ENCODE measurements around the gene DPEP1.

Gene DPEP1

DNA sequence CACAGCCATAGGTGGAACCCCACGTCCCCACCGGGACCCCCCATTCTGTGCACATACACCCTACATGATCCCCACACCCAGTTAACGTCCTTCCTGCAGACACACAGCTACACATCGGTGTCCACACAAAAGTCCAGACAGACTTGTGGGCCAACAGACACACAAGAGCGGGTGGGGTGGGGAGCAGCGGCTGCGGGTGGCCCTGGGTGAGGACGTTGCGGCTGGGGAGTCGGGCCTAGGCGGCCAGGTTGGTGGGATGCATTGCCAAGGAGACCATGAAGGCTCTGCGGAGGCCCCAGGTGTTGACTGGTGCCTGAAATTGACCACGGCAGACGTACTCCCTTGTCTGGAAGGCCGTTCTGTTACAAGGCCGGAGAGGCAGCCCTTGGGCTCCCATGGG, 8.7 kb upstream of the DPEP1 start:
- TF ChIP-seq, protein P1, sequence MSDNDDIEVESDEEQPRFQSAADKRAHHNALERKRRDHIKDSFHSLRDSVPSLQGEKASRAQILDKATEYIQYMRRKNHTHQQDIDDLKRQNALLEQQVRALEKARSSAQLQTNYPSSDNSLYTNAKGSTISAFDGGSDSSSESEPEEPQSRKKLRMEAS (IDR thresholded peaks at IDR 0.05; ENCODE audit: low read depth, low read length) = no peak
- TF ChIP-seq MYC (IDR thresholded peaks at IDR 0.05; ENCODE audit: low read depth, low read length) = no peak
- no peak for TF ChIP-seq POLR2A (IDR thresholded peaks at IDR 0.05; ENCODE audit: extremely low read depth, insufficient read length)
- TF ChIP-seq, protein P2, sequence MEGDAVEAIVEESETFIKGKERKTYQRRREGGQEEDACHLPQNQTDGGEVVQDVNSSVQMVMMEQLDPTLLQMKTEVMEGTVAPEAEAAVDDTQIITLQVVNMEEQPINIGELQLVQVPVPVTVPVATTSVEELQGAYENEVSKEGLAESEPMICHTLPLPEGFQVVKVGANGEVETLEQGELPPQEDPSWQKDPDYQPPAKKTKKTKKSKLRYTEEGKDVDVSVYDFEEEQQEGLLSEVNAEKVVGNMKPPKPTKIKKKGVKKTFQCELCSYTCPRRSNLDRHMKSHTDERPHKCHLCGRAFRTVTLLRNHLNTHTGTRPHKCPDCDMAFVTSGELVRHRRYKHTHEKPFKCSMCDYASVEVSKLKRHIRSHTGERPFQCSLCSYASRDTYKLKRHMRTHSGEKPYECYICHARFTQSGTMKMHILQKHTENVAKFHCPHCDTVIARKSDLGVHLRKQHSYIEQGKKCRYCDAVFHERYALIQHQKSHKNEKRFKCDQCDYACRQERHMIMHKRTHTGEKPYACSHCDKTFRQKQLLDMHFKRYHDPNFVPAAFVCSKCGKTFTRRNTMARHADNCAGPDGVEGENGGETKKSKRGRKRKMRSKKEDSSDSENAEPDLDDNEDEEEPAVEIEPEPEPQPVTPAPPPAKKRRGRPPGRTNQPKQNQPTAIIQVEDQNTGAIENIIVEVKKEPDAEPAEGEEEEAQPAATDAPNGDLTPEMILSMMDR (IDR thresholded peaks at IDR 0.05; ENCODE audit: low read depth, low read length) = no peak
- no peak overlapping the region for H3K4me3 ChIP-seq (ENCODE audit: low read depth, low read length)
- no peak for DNase-seq (ENCODE audit: low read depth)

DNA sequence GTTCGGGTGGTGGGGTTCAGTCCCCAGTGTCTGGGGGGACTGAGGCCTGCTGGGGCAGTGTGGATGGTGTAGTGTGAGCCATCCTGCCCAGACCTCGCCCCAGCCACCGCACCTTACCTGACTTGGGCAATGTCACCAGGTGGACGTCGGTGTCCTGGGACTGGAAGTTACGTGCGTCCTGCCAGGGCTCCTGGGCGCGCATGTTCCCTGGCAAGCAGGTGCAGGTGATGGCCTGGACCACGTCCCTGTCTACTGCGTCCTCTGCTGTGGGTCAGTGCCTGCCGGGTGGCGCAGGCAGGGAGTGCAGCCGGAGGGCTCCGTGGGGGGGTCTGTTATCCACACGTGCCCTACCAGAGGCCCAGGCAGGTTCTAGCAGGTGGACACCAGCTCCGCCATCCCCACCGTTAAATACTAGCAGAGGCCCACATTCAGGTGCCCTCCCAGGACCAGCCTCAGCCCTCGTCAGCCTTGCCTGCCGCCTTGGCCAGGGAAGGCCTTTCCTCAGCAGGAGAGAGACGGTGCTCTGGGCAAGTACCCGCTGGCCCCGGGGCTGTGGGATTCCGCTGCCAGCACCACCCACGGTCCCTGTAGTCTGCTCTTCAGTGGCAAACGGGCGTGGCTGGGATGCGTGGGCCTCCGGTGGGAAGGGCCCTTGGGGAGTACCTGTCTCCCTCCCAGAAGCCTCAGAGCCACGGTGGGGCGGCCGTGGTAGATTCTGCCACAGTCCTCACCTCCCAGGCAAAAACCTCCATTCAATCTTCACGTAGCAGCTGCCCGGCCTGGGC, 8.1 kb upstream of the DPEP1 start:
- DNase-seq (ENCODE audit: low read depth) = no peak
- no peak overlapping the region for H3K4me3 ChIP-seq (ENCODE audit: low read depth, low read length)
- TF ChIP-seq MYC (IDR thresholded peaks at IDR 0.05; ENCODE audit: low read depth, low read length) (no peak), POLR2A (IDR thresholded peaks at IDR 0.05; ENCODE audit: extremely low read depth, insufficient read length) (no peak)
- TF ChIP-seq, protein P1 (IDR thresholded peaks at IDR 0.05; ENCODE audit: low read depth, low read length) = no peak
- TF ChIP-seq, protein P2 (IDR thresholded peaks at IDR 0.05; ENCODE audit: low read depth, low read length) = no peak

DNA sequence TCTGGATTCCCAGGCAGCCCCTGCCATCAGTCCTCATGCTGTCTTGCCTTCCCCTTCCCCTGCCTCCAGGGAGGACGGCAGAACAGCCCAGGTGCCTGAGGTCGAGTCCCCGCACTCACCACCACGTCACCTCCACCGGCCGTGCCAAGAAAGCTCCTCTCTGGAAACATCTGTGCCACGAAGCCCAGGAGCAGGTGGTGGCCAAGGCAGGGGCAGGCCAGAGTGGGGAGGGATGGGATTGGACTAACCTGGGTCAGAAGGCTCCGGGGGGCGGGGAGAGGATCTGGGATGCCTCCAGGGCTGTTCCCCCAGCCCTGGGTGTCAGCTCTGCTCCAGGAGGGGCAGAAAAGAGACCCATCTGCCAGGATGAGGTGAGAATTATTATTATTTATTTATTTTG, 7.4 kb upstream of the DPEP1 start:
- TF ChIP-seq, protein P1 (IDR thresholded peaks at IDR 0.05; ENCODE audit: low read depth, low read length) = no peak
- TF ChIP-seq, protein P2 (IDR thresholded peaks at IDR 0.05; ENCODE audit: low read depth, low read length) = no peak
- DNase-seq (ENCODE audit: low read depth) = no peak
- no peak overlapping the region for H3K4me3 ChIP-seq (ENCODE audit: low read depth, low read length)

DNA sequence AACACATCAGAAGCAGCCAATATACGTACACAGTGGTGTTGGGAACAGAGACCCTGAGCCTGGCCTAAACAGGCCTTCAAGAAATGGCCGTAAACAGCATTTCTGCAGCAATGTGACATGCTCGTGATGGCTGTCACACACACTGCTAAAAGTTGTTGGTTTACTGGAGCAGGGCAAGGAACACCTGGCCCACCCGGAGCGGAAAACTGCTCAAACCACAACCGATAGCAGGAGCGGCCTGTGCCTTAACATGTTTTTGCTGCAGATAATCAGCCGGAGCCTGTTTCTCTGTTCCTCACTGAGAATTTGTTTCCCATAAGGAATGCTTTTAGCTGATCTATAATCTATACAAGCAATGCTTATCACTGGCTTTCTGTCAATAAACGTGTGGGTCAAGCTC, 6.0 kb upstream of the DPEP1 start:
- no peak overlapping the region for H3K4me3 ChIP-seq (ENCODE audit: low read depth, low read length)
- no peak for DNase-seq (ENCODE audit: low read depth)
- no peak for TF ChIP-seq POLR2A (IDR thresholded peaks at IDR 0.05; ENCODE audit: extremely low read depth, insufficient read length)

DNA sequence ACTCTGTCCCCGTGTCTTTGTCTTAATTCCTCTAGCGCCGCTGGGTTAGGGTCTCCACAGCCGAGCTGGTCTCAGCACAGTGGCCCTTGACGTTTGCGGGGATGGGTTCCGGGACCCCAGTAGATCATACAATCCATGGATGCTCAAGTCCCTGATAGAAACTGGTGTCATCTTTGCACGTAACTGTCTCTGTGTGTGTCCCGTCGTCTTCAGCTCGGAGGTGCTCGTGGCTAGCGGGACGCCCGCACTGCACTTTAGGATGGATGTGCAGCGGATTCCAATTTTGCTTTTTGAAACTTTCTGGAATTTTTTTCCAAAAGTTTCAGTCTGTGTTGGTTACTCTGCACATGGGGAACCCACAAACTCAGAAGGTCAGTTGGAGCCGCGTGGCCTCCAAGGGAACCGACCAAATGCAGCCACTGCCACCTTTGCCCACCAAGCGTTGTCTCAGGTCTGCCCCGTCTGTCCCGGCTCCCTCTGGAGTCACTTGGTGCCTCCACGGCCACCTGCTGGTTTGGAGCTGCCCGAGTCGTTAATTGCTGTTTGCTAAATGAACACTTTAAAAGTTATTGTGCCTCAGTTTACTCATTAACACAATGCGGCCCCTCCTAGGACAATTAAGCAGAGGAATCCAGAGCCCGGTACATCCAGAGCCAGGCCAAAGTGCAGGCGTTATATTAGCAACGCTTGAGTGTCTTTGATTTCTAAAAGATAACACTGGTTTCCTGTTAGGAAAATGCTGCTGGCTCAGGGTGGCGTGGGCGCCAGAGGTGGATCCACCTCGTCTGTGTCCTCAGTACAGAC, 5.3 kb upstream of the DPEP1 start:
- no peak for DNase-seq (ENCODE audit: low read depth)
- TF ChIP-seq MYC (IDR thresholded peaks at IDR 0.05; ENCODE audit: low read depth, low read length) (no peak), POLR2A (IDR thresholded peaks at IDR 0.05; ENCODE audit: extremely low read depth, insufficient read length) (no peak)
- TF ChIP-seq, protein P2 (IDR thresholded peaks at IDR 0.05; ENCODE audit: low read depth, low read length) = no peak
- TF ChIP-seq, protein P1 (IDR thresholded peaks at IDR 0.05; ENCODE audit: low read depth, low read length) = no peak
- no peak overlapping the region for H3K4me3 ChIP-seq (ENCODE audit: low read depth, low read length)

DNA sequence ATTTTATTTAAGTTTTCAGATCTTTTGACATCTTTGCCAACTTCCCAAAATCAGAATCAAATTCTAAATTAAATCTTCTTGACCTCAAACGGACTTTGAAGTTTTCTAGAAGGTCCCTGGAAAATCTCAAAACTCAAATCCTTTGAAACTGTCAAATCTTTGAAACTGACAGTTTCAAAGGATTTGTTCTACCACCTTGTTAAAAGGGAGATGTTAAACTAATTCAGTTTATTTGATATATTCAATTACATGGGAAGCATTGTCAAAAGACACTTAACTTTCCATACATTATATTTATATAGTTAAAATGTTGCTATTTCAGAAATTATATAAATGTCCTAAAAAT, 3.4 kb upstream of the DPEP1 start:
- TF ChIP-seq MYC (IDR thresholded peaks at IDR 0.05; ENCODE audit: low read depth, low read length) = no peak
- TF ChIP-seq, protein P1 (IDR thresholded peaks at IDR 0.05; ENCODE audit: low read depth, low read length) = no peak
- TF ChIP-seq POLR2A (IDR thresholded peaks at IDR 0.05; ENCODE audit: extremely low read depth, insufficient read length) = no peak
- TF ChIP-seq, protein P2 (IDR thresholded peaks at IDR 0.05; ENCODE audit: low read depth, low read length) = no peak
- DNase-seq (ENCODE audit: low read depth) = no peak
- H3K4me3 ChIP-seq (ENCODE audit: low read depth, low read length) = no peak overlapping the region
